GM12878 (cell line): ENCODE data around the gene NLN. TPM values are rescaled to one million over a fixed set of nuclear protein-coding genes. Genes with fewer than 3 reads are reported as not detected.

ENCODE experiments used
- ATAC-seq: fragments of 200-7000 bp; cut with Tn5 transposase; 3 replicates; pipeline ENCODE4 v1.9.1; 2020; ENCODE audit warnings: mild to moderate bottlenecking, moderate library complexity
- BruUV-seq: library from RNA; stranded (reverse); fragments of 400-500 nt; replicated peaks from 2 replicates; lab custom pipeline; 2021; lab: Mats Ljungman, UMichigan
- CTCF ChIA-PET: fragments of 300-600 bp; sonication (Branson Sonifier 250); formaldehyde crosslinking; extraction: SDS; loops from one replicate; lab custom pipeline; 2021; ENCODE audit warnings: inconsistent platforms; lab: Yijun Ruan, JAX
- POLR2A ChIA-PET: fragments of 350-600 bp; formaldehyde crosslinking; extraction: SDS; loops from one replicate; lab custom pipeline; 2021; ENCODE audit warnings: inconsistent platforms; lab: Charles Lee
- RAD21 ChIA-PET: fragments of 300-600 bp; sonication (Branson Sonifier 250); formaldehyde crosslinking; loops from one replicate; lab custom pipeline; 2023; ENCODE audit warnings: antibody characterized with exemption; ENCODE audit not compliant: unreplicated experiment; lab: Charles Lee
- SMC1A ChIA-PET: fragments of 300-600 bp; sonication (Branson Sonifier 250); formaldehyde crosslinking; loops from one replicate; lab custom pipeline; 2023; ENCODE audit not compliant: unreplicated experiment, uncharacterized antibody; lab: Charles Lee
- DNase-seq: peaks from one replicate; pipeline ENCODE4 v3.0.0-alpha.2; 2011; ENCODE audit warnings: low read depth, low spot score
- FAIRE-seq: peaks from 3 replicates; lab custom pipeline; 2011; peaks lifted over from hg19 to GRCh38; lab: Jason Lieb, UNC
- H2AFZ ChIP-seq: 2 replicates; pipeline ENCODE4 v1.6.0; 2011; ENCODE audit warnings: low read depth, low read length, control low read depth; ENCODE audit not compliant: control insufficient read depth
- H3K27ac ChIP-seq: 2 replicates; pipeline ENCODE4 v1.5.1; 2011; ENCODE audit warnings: control low read depth; ENCODE audit not compliant: control insufficient read depth, insufficient read depth
- H3K27me3 ChIP-seq, 2 experiments: replicated peaks in 1 of 2; 2 replicates each; pipeline versions ENCODE4 v1.6.0 to v1.6.1; 2011; ENCODE audit warnings: low read length in 1 of 2; ENCODE audit not compliant: control insufficient read depth in 2 of 2, insufficient read depth in 2 of 2
- H3K36me3 ChIP-seq, 2 experiments: 2 replicates each; pipeline ENCODE4 v1.5.1; 2011; ENCODE audit warnings: low read length in 1 of 2; ENCODE audit not compliant: control insufficient read depth in 2 of 2, insufficient read depth in 2 of 2
- H3K4me1 ChIP-seq: 2 replicates; pipeline ENCODE4 v1.6.1; 2011; ENCODE audit warnings: mild to moderate bottlenecking, low read length, moderate library complexity, mixed read lengths; ENCODE audit not compliant: control insufficient read depth, insufficient read depth
- H3K4me2 ChIP-seq: 2 replicates; pipeline ENCODE4 v1.6.0; 2011; ENCODE audit warnings: control low read depth; ENCODE audit not compliant: control insufficient read depth, insufficient read depth
- H3K4me3 ChIP-seq: fragments of 200-600 bp; sonication (generic); 2 replicates; pipeline ENCODE4 v1.5.1; 2016
- H3K79me2 ChIP-seq: 2 replicates; pipeline ENCODE4 v1.6.0; 2011; ENCODE audit warnings: low read length; ENCODE audit not compliant: control insufficient read depth, insufficient read depth
- H3K9ac ChIP-seq: 2 replicates; pipeline ENCODE4 v1.8.0; 2011; ENCODE audit warnings: low read length, control low read depth, mixed read lengths; ENCODE audit not compliant: control insufficient read depth, insufficient read depth
- H3K9me3 ChIP-seq: replicated peaks from 3 replicates; pipeline ENCODE4 v1.5.1; 2011; ENCODE audit warnings: mild to moderate bottlenecking, low read length; ENCODE audit not compliant: control insufficient read depth, insufficient read depth
- H4K20me1 ChIP-seq: 2 replicates; pipeline ENCODE4 v1.6.0; 2011; ENCODE audit not compliant: control insufficient read depth, insufficient read depth
- GABPA ChIP-seq: IDR thresholded peaks from 2 replicates; pipeline ENCODE4 v1.6.1; 2014; ENCODE audit warnings: antibody characterized with exemption, low read depth, mild to moderate bottlenecking, inconsistent platforms
- HCFC1 ChIP-seq: fragments of 150-350 bp; IDR thresholded peaks from 2 replicates; pipeline ENCODE4 v1.6.1; 2014; ENCODE audit warnings: low read length
- IKZF2 ChIP-seq, 2 experiments: fragments of 450-650 bp; IDR thresholded peaks; 2 replicates each; pipeline ENCODE4 v1.6.1; 2017; ENCODE audit warnings: mild to moderate bottlenecking in 2 of 2, moderate library complexity in 2 of 2
- JUND ChIP-seq: IDR thresholded peaks from 2 replicates; pipeline ENCODE4 v1.6.1; 2012; ENCODE audit warnings: low read depth, mild to moderate bottlenecking, low read length, improper control_type of control experiment, moderate library complexity
- MTA3 ChIP-seq: IDR thresholded peaks from 2 replicates; pipeline ENCODE4 v1.6.1; 2012; ENCODE audit warnings: low read length, inconsistent platforms, borderline replicate concordance
- MYB ChIP-seq: fragments of 150-350 bp; IDR thresholded peaks from 2 replicates; pipeline ENCODE4 v1.6.1; 2014; ENCODE audit warnings: mild to moderate bottlenecking, low read depth, low read length, borderline replicate concordance
- NFYA ChIP-seq: IDR thresholded peaks from 2 replicates; pipeline ENCODE4 v1.6.1; 2011; ENCODE audit warnings: low read depth, mild to moderate bottlenecking, low read length, improper control_type of control experiment, borderline replicate concordance
- NFYB ChIP-seq: IDR thresholded peaks from 2 replicates; pipeline ENCODE4 v1.6.1; 2011; ENCODE audit warnings: low read depth, mild to moderate bottlenecking, low read length, improper control_type of control experiment, moderate library complexity; ENCODE audit not compliant: insufficient read depth
- RAD21 ChIP-seq: IDR thresholded peaks from 2 replicates; pipeline ENCODE4 v1.6.1; 2011; ENCODE audit warnings: mild to moderate bottlenecking, low read depth, low read length, moderate library complexity; ENCODE audit not compliant: insufficient read depth
- RB1 ChIP-seq: fragments of 450-650 bp; formaldehyde crosslinking; IDR thresholded peaks from 2 replicates; pipeline ENCODE4 v1.6.1; 2017; ENCODE audit warnings: mild to moderate bottlenecking, borderline replicate concordance
- RBBP5 ChIP-seq: fragments of 200-600 bp; sonication (generic); conservative IDR thresholded peaks from 2 replicates; pipeline ENCODE4 v1.6.1; 2016
- RCOR1 ChIP-seq: conservative IDR thresholded peaks from 2 replicates; pipeline ENCODE4 v1.6.1; 2012; ENCODE audit warnings: low read depth, low read length, improper control_type of control experiment
- SIN3A ChIP-seq: IDR thresholded peaks from 2 replicates; pipeline ENCODE4 v1.6.1; 2012; ENCODE audit warnings: low read depth, low read length, improper control_type of control experiment
- SMAD5 ChIP-seq: IDR thresholded peaks from 2 replicates; pipeline ENCODE4 v1.6.1; 2016; ENCODE audit warnings: antibody characterized with exemption, low read depth
- TCF7 ChIP-seq: IDR thresholded peaks from 2 replicates; pipeline ENCODE4 v1.6.1; 2014; ENCODE audit warnings: antibody characterized with exemption, borderline replicate concordance
- ZBTB33 ChIP-seq: fragments of 450-650 bp; IDR thresholded peaks from 2 replicates; pipeline ENCODE4 v1.6.1; 2017; ENCODE audit warnings: mild to moderate bottlenecking
- ZZZ3 ChIP-seq: IDR thresholded peaks from 2 replicates; pipeline ENCODE4 v1.6.1; 2011; ENCODE audit warnings: low read depth; ENCODE audit not compliant: control insufficient read depth, insufficient read length
- WGBS: methylation state at CpG from one replicate; pipeline ENCODE4 v1.1.6; 2016; ENCODE audit warnings: low lambda C conversion rate; ENCODE audit not compliant: insufficient replicate concordance, insufficient coverage; ENCODE audit errors: missing lambda C conversion rate; 5-methylcytosine and 5-hydroxymethylcytosine counted together
- in situ Hi-C: fragments of 300-500 bp; cut with MboI; formaldehyde crosslinking; loops from 9 replicates; pipeline ENCODE4 v1.14.3; 2018; ENCODE audit warnings: mixed read lengths
- intact Hi-C: fragments of 100-400 bp; cut with micrococcal nuclease; formaldehyde crosslinking; loops from one replicate; pipeline ENCODE4 v1.14.2; 2022; ENCODE audit not compliant: unreplicated experiment
- polyA plus RNA-seq, 11 experiments: library from polyadenylated mRNA; depleted of rRNA in 4 of 11; unstranded in 6 of 11; stranded (reverse) in 5 of 11; fragments of >200 nt; fragmentation: Nextera tagmentation in 4 of 11; fragmentation: Illumina TruSeq in 1 of 11; extraction: Ambion mirVana in 4 of 11; extraction: Trizol in 1 of 11; gene quantifications; 1 replicate in 1 of 11; 2 replicates in 10 of 11; pipeline versions ENCODE4 v1.2.1 to v1.2.3, GENCODE V29; 2011 to 2016; ENCODE audit warnings: inconsistent platforms in 2 of 11, missing spikeins in 2 of 11, low read depth in 1 of 11
- total RNA-seq, 4 experiments: library from RNA; depleted of rRNA in 3 of 4; stranded (reverse); fragments of >200 nt in 3 of 4; fragmentation: Illumina TruSeq in 1 of 4; extraction: Trizol in 1 of 4; gene quantifications; 2 replicates each; pipeline versions ENCODE4 v1.2.1 to v1.2.3, GENCODE V29; 2013 to 2021

The NLN gene
- total and polyA plus RNA-seq, 10 of the 15 experiments (the other 5 are each of a cell fraction or from before 2014, with no cell fraction given), result 6.8 to 56.9 (median 33.3) TPM

GRCh38 chr5:65866837-65867521 is 145.0 kb downstream of the NLN start:
- 55% methylated on average over 6 of the region's 6 CpGs for WGBS
- Histone ChIP-seq H3K9ac (no peak overlapping the region), H3K27ac (no peak overlapping the region), H3K79me2 (no peaks in the 10 kb centered on the region), H2AFZ (no peak overlapping the region; the same call in 1 of the 2 replicates), H3K27me3 (no peaks in the 10 kb centered on the region), H4K20me1 (no peaks in the 10 kb centered on the region), H3K4me3 (no peak overlapping the region), H3K4me1 (no peaks in the 10 kb centered on the region), H3K4me2 (no peak overlapping the region), H3K9me3 (no peaks in the 10 kb centered on the region), H3K36me3 (no peaks in the 10 kb centered on the region)
- FAIRE-seq (no peak), DNase-seq (no peak), ATAC-seq (no peak)
- POLR2A ChIA-PET, result no interaction called here
- intact Hi-C loops, result no loop called here
- RAD21 ChIA-PET, result no interaction called here
- SMC1A ChIA-PET, result no interaction called here
- BruUV-seq, result no TSS peak
- no peak for TF ChIP-seq SIN3A
- TF ChIP-seq TCF7, result no peak
- in situ Hi-C loops, result no loop called here
- CTCF ChIA-PET, result no interaction called here

DNA sequence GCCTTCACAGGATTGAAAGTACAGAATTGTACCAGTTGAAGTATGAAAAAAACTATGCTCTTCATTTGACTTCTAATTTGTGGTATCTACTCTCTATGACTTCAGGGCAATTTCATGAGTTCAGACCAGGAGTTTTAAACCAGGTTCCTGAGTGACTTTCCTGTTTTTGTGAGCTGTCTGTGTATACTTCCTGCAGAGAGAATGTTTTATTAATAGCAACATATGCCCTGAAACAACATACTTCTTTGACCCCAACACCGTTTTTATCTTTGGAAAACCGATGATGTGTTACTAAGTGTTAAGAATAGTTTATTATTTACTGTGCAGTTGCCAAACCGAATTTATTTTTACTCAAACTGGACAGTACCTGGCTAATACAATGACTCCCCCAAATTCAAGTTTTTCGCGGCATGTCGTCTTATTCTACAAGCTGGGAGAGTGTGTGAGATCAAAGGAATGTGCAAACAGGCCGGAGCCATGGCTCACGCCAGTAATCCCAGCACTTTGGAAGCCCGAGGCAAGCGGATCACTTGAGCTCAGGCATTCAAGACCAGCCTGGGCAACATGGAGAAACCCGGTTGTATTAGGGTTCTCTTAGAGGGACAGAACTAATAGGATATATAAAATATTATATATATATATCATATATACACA is 145.7 kb downstream of the NLN start:
- DNase-seq (no peak), FAIRE-seq (no peak), ATAC-seq (no peak)
- no peak overlapping the region for H3K4me2 ChIP-seq
- H3K4me1 ChIP-seq, result no peaks in the 10 kb centered on the region
- ChIA-PET POLR2A (no interaction called here), RAD21 (no interaction called here), SMC1A (no interaction called here), CTCF (no interaction called here)
- no peak for TF ChIP-seq RB1
- TF ChIP-seq MTA3, result no peak
- TF ChIP-seq IKZF2 (IDR thresholded peaks at IDR 0.05), result no peak
- TF ChIP-seq SIN3A, result no peak
- TF ChIP-seq SMAD5, result no peak
- no peak for TF ChIP-seq RBBP5
- no peak for TF ChIP-seq ZZZ3
- TF ChIP-seq ZBTB33, result no peak
- no peak for TF ChIP-seq HCFC1
- TF ChIP-seq RAD21, result no peak
- TF ChIP-seq NFYA, result no peak
- TF ChIP-seq RCOR1, result no peak
- TF ChIP-seq NFYB, result no peak
- no peak for TF ChIP-seq GABPA
- TF ChIP-seq JUND, result no peak
- no peak for TF ChIP-seq MYB
- H3K9ac ChIP-seq, result no peak overlapping the region
- intact Hi-C loops (no loop called here), in situ Hi-C loops (no loop called here)
- H3K27ac ChIP-seq, result no peak overlapping the region
- no peaks in the 10 kb centered on the region for H3K9me3 ChIP-seq
- H3K36me3 ChIP-seq, result no peaks in the 10 kb centered on the region
- H3K4me3 ChIP-seq, result no peak overlapping the region
- H2AFZ ChIP-seq, result no peak overlapping the region; the same call in 1 of the 2 replicates
- H4K20me1 ChIP-seq, result no peaks in the 10 kb centered on the region
- H3K79me2 ChIP-seq, result no peaks in the 10 kb centered on the region
- H3K27me3 ChIP-seq, result no peaks in the 10 kb centered on the region
- no TSS peak for BruUV-seq
- WGBS, result 75% methylated on average over 11 of the region's 11 CpGs
